ENCODE data around the gene SCN8A.
"Not testable (repeated sequence)": the region's sequence is repeated elsewhere in the genome, so short reads cannot be mapped to it uniquely, and the experiment has no call there.

SCN8A gene

DNA sequence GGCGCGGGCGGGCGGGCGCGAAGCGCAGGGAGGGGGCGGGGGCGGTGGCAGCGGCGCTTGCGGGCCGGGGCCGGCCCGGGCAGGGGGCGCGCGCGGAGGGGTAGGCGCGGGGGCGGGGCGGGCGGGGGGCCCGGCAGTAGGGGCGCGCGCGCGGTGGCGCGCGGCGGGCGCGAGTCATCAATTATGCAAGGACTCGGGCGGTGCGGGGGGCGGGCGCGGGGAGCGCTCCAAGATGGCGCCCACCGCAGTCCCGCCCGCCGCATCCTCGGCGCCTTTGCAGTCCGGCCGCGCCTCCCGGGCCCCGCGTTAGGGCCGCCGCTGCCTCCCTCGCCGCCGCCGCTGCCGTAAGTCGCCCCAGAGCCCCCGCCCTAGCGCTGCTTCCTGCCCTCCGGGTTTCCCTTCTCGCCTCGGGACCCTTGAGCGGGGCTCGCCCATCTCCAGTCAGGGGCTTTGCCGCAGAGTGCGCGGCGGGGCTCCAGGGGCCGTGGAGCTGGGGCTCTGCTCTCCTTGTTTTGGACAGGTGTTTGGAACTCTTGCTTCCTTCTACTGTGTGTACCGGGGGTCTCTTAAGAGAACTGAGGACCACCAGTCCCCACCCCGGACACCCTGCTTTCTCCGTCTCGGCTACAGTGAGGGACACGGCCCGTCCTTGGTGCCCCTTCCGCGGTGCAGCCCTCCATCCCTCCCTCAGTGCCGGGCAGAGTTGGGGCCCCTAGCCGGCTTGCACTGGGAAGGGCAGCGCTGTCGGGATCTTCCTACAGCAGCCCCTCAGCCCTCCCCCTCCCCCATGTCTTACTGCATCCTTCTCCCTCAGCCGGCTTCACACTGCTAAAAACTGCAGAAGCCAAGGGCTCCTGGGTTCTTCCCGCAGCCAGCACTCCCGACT lies at the start of gene SCN8A:
SCN8A (plus strand) TSS at position 218 of the 886 bp plus-strand sequence. CDS start 71,585 bp downstream, outside the sequence.
- peak; percentile 11 for DNase-seq (ENCODE audit: low read depth, low spot score)

- no peak for DNase-seq (ENCODE audit: low read depth, low spot score)
Observed at GRCh38 chr12:51546097-51546496, 44.9 kb upstream of the SCN8A start.

- DNase-seq (ENCODE audit: low read depth, low spot score) = no peak
Observed at GRCh38 chr12:51547606-51548005, 43.4 kb upstream of the SCN8A start.

GRCh38 chr12:51548241-51548640 lies 42.8 kb upstream of the SCN8A start:
- DNase-seq (ENCODE audit: low read depth, low spot score) = no peak

GRCh38 chr12:51549637-51550036 lies 41.4 kb upstream of the SCN8A start:
- no peak for DNase-seq (ENCODE audit: low read depth, low spot score)

GRCh38 chr12:51568271-51569032 lies 22.6 kb upstream of the SCN8A start:
- not testable (repeated sequence) for DNase-seq (ENCODE audit: low read depth, low spot score)

GRCh38 chr12:51579321-51579850 lies 11.6 kb upstream of the SCN8A start:
- no peak for DNase-seq (ENCODE audit: low read depth, low spot score)

- DNase-seq (ENCODE audit: low read depth, low spot score) = no peak
Observed at GRCh38 chr12:51589060-51589459, 2.0 kb upstream of the SCN8A start.

GRCh38 chr12:51589557-51590176 lies 1.4 kb upstream of the SCN8A start:
- no peak for DNase-seq (ENCODE audit: low read depth, low spot score)

DNA sequence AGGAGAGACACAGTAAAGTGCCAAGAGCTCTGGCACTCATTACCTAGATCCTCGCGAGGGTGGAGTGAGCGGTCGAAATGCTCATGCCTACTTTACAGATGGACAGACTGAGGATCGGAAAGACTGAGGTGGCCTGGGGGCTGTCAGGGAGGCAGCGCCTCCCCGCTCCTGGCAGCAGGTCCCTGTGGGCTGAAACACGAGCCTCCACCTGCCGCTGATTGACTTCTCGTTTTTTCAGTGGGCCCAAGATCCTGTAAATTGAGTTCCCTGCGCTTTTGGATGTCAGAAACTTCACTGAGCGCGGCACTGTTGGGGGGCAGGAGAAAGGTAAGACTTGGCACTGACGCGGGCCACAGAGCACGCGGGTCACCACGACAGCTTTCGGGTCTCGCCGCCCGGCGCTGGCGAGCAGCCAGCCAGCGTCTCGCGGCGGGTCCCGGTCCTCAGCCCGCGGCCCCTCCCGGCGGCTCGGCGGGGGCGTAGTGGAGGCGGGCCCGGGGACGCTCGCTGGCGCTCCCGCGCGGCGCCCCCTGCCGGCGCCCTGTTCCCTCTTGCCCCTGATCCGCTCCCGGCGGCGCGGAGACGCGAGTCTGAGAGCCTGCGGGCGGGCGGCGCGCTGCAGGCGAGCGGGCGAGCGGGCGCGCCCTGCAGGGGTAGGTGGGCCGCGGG lies 552 bp upstream of the SCN8A start:
- peak; percentile 43 for DNase-seq (ENCODE audit: low read depth, low spot score)

GRCh38 chr12:51592034-51592705 lies 1.1 kb downstream of the SCN8A start:
- no peak for DNase-seq (ENCODE audit: low read depth, low spot score)

GRCh38 chr12:51593021-51593420 lies 2.0 kb downstream of the SCN8A start:
- no peak for DNase-seq (ENCODE audit: low read depth, low spot score)

DNA sequence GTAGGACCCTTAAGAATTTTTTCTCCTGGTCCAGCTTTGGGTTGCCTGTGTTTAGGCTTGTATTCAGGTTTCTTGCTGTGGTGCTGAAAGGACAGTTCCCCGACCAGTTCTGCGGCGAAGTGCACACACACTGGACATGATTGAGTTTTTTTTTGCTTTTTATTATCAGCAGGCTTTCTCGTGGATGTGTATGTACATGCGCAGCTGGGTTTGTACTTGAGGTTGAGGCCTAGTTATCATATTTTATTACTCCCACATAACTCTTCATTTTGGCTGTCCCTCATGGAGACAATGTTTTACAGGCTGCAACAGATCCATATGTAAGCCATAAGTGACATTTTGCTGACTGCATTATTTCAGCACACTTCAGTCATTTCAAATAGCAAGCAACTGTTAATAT lies 2.5 kb downstream of the SCN8A start:
- DNase-seq (ENCODE audit: low read depth, low spot score) = no peak

GRCh38 chr12:51598156-51598555 lies 7.1 kb downstream of the SCN8A start:
- no peak for DNase-seq (ENCODE audit: low read depth, low spot score)

- no peak for DNase-seq (ENCODE audit: low read depth, low spot score)
Observed at GRCh38 chr12:51600721-51601120, 9.7 kb downstream of the SCN8A start.

DNA sequence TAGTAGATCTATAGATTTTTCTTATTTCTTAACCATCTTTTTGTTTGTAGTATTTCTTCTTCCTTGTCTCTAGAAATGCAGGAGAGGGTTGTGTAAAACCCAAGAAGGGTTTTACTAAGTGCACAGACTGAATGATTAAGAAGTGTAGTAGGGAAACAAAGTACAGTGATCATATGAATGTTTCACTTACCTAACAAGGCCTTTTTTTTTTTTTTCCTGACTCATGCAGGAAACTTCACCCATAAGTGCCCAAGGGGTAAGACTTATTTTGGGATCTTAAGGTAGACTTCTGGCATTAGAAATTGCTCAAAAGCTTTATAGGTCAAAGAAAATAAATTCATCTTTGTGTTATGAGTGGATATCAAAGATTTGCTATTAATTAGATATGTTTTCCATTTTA lies 10.2 kb downstream of the SCN8A start:
- no peak for DNase-seq (ENCODE audit: low read depth, low spot score)

- DNase-seq (ENCODE audit: low read depth, low spot score) = not testable (repeated sequence)
Observed at GRCh38 chr12:51605896-51606295, 14.9 kb downstream of the SCN8A start.

GRCh38 chr12:51607197-51607596 lies 16.2 kb downstream of the SCN8A start:
- DNase-seq (ENCODE audit: low read depth, low spot score) = not testable (repeated sequence)

- no peak for DNase-seq (ENCODE audit: low read depth, low spot score)
Observed at GRCh38 chr12:51620448-51620847, 29.4 kb downstream of the SCN8A start.

DNA sequence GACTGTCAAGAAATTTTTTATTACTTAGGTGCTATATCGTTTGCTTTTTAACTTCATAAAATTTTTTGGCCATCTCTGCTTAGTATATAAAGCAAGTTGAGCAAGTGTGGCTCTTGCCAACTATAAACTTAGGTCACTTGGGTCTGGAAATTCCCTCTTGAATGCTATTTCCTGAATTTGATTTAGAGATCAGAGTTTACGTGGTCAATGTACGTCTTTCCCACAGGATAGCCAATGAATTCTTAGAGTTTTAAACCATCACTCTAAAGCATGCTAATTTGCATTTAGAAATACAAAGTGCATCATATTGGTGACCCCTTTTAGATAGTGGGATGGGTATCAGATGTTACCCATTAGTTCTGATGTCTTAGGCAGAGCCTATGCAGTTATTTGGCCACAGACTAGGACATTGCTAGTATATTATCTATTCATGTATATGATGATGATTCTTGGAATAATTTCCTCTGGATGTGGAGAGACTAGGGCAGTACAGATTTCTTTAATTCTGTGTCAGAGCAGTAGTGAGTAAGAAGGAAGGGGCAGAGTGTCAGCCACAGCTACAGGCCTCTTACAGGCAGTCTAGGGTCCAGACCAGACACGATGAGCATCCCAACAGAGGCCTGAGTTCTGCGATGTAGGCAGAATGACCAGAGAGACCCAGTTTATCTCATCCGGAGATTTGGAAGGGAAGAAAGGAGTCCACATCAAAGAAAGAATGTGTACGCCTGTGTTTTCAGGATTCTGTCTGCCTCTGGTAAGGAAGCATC lies 30.3 kb downstream of the SCN8A start:
- DNase-seq (ENCODE audit: low read depth, low spot score) = no peak
